ENCODE data around the gene ROR1.
"Not testable (repeated sequence)": the region's sequence is repeated elsewhere in the genome, so short reads cannot be mapped to it uniquely, and the experiment has no call there.

Gene ROR1

DNA sequence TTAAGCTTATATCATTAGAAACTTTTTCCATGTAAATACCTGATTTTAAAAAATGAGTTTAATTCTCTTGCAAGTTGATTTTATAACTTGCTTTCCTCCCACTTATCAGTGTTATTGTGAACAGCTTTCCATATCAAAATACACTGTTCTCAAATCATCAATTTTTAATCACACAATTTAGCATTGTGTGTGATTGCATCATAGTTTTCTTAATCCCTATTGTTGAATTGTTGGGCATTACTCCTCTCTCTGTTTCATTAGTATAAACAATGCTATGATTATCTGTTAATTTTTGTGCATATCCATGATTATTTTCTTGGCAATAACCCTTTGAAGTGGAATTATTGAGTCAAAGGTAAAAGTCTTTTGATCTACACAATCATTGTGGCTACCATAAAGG, 48.7 kb downstream of the ROR1 start:
- DNase-seq (ENCODE audit: low spot score): no peak

DNA sequence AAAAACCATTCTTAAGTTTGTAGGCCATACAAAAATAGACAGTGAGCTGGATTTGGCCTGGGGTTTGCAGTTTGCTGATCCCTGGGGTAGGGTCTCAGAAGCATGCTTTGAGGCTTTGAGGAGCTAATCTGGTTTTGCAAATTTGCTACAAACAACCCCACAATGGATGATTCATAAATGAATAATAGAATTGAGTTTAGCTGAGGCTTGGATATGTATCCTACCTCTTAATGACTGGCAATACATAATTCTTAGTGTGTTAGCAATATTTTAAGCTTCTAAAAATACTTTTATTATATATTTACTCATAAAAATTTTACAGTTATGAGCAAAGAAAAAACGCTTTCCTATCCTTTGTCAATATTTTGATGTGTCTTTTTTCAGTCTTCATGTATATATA, 50.6 kb downstream of the ROR1 start:
- no peak for DNase-seq (ENCODE audit: low spot score)

DNA sequence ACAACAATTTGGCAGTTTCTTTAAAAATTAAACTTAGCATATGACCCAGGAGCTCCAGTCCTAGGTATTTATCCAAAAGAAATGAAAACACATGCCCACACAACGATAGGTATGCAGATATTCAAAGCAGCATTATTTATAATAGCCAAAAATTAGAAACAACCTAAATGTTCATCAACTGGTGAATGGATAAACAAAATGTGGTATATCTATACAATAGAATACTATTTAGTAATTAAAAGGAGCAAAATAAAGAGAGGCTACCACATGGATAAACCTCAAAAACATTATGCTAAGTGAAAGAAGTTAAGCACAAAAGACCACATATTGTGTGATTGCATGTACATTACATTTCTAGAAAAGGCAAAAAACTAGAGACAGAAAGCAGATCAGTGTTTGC, 51.3 kb downstream of the ROR1 start:
- no peak for DNase-seq (ENCODE audit: low spot score)

GRCh38 chr1:63826246-63826861, 52.5 kb downstream of the ROR1 start:
- DNase-seq (ENCODE audit: low spot score): not testable (repeated sequence)

- no peak for DNase-seq (ENCODE audit: low spot score)
Observed at GRCh38 chr1:63827411-63828321, 53.8 kb downstream of the ROR1 start.

DNA sequence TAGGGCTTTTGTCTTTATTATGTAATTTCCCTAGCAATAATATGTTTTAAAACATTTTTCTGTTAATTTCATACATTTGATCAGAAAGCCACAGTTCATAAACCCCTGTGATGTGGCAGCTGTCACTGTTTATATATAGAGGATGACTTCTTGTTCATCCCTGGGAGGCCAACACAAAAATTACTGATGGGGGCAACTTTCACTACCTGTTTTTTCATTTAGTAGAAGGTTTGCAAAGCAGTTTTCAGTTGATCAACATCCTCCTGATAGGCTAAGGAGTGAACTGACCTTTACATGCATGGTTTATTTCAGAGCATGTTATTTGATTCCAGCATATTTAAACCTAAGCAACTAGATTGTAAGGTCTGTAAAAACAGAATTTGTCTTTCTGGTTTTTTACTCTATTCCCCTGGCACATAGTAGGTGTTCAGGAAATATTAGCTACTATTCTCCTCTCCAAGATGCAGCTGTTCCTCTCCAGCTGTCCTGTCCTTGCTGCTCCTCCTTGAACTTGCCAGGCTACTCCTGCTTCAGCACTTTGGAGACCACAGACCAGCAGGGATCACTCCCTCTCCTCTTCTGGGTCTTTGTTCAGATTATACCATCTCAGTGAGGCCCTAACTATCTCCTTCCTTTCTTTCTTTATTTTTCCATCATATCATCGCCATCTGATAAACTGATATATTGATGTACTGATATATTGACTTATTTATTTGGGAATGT, 54.7 kb downstream of the ROR1 start:
- DNase-seq (ENCODE audit: low spot score): no peak

- DNase-seq (ENCODE audit: low spot score): no peak
Observed at GRCh38 chr1:63829349-63830327, 55.8 kb downstream of the ROR1 start.

DNA sequence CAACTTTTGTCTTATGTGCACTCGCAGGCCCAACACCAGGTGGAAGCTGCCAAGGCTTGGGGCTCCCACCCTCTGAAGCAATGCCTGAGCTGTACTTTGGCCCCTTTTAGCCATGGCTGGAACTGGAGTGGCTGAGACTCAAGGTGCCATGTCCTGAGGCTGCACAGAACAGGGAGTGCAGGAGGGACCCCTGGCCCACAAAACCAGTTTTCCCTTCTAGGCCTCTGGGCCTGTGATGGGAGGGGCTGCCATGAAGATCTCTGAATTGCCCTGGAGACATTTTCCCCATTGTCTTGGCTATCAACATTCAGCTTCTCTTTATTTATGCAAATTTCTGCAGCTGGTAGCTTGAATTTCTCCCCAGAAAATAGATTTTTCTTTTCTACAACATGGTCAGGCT, 57.6 kb downstream of the ROR1 start:
- no peak for DNase-seq (ENCODE audit: low spot score)

DNA sequence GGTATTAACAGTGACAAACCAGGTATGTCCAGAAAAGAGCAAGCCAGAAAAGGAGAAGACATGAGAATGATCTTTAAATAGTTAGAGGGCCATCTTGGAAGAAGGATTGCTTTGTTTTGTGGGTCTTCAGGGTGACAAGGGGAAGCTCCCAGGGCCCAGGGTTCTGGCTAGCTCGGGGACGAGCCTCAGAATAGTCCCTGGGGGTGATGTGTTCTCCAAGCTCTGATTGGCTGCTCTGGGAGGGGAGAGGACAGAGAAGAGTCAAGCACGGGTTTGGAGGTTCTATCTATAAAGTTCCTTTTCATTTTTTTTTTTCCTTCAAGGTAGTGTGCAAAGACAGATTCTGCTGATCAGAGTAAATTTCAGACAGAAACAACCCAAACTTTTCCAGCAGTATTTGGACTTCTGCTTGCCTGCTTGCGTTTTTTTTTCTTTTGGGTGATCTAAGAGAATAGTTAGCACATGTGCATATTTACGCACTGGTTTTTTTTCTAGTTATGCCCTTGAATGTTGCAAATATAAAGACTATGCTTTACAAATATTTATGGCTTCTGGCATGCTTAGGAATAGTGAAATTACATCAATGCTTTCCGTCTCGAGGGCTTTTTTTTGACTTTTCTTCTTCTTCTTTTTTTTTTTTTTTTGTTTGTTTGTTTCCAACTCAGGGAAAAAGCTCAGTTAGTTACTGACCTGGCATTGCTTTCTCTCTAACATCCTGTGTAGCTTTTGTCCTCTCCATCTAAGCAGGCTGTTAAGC, 59.7 kb downstream of the ROR1 start:
- no peak for DNase-seq (ENCODE audit: low spot score)

DNA sequence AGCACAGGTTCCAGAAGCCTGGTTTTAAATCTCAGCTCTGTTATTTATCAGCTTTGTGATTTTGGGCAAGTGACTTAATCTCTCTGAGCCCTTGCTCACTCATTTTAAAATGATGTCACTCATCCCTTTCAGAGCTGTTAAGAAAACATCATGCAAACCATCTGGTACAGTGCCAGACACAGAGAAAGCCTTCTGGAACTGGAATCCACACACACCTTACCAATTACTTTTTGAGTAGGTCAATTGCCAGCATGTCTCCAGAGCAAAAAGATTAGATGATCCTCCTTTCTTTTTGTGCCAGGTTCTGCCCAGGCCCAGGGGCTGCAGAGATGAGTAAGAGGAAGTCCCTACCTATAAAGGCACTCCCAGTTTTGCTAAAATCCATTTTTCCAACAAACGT, 61.3 kb downstream of the ROR1 start:
- no peak for DNase-seq (ENCODE audit: low spot score)

DNA sequence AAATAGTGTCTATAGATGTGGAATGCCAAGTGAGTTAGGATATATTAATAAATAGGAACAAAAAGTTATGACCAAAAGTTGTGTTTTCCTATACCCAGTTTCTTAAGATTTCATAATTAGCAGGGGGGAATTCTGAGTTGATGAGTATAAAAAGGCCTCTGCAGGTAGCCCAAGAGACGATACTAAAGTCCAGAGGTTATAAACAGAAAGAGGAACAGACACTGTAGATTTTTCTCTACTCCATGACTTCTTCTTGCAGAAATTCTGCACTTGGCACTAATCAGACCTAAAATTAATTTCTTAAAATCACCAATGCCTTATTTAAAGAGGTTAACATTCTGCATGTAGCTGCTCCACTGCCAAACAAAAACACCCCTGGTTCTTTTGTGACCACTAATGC, 62.6 kb downstream of the ROR1 start:
- DNase-seq (ENCODE audit: low spot score): no peak

DNA sequence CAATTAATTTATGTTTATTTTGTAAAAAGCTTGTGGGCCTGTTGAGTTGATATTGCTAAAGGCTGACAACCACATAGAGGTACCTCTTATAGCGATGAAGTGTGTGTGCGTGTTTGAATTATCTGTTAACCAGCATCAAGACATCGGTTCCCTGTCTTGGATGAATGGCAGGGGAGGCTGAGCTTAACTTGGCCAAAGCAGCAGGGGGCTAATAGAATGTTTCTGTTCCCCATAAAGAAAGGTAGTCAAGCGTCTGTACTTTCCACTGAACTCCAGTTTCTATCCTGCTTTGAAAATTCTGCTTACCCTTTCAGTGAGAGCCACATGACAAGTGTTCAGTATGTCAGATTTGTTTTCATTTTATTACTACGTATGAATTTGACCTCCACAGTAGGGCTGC, 63.0 kb downstream of the ROR1 start:
- no peak for DNase-seq (ENCODE audit: low spot score)

DNA sequence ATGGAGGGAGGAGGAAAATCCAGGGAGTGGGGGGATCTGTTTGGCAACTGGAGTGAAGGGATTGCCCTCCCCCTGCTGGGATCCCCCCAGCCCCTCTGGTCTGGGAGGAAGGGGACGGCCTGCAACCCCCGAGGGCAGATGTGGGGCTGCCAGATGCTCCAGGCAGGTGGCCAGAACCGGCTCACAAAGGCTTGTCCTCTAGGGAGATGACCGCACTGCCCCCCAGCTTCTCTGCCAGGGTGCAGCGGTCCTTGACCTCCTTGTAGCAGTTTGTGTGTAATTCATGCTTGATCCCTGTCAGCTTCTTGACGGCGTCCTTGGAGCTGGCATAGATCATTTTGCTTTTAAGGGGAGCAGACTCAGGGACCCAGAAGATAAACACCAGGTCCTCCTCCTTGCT, 69.2 kb downstream of the ROR1 start:
- no peak for DNase-seq (ENCODE audit: low spot score)

DNA sequence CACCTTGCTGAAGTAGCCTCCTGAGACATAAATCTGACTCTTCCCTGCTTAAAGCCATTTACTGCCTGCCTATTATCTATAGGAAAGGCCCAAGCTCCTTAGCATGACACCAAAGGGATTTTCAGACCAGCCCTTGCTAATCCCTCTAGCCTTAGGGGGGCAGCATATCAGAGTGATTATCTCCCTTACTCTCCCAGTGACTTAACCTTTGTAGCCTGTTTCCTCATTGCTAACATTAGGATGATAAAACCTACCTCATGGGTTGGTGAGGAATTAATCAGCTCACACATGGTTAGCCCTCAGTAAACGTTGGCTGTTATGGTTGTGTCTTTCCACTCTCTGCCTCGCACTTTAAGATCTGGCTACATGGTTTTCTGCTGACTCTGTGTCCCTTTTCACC, 70.1 kb downstream of the ROR1 start:
- no peak for DNase-seq (ENCODE audit: low spot score)

DNA sequence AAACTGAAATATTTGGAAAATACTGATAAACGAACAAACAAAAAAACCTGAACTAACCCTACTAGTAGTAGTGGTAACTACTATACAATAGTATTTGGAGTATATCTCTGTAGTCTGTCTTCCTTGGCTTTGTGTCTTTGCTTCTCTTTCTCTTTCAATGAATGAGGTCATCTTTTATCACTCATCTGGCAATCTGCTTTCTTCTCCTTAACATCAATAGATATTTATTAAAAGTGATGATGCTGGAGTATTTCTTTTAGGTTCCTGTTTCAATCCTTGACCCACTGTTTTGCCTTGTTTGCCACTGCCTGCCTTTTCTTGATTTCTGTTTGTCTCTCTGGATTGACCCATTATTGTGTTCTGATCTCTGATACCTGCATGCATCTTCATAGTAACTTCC, 71.5 kb downstream of the ROR1 start:
- DNase-seq (ENCODE audit: low spot score): no peak

- peak; percentile 22 for DNase-seq (ENCODE audit: low spot score)
Observed at GRCh38 chr1:63847308-63847910, 73.6 kb downstream of the ROR1 start.

GRCh38 chr1:63848733-63849132, 74.9 kb downstream of the ROR1 start:
- DNase-seq (ENCODE audit: low spot score): no peak

DNA sequence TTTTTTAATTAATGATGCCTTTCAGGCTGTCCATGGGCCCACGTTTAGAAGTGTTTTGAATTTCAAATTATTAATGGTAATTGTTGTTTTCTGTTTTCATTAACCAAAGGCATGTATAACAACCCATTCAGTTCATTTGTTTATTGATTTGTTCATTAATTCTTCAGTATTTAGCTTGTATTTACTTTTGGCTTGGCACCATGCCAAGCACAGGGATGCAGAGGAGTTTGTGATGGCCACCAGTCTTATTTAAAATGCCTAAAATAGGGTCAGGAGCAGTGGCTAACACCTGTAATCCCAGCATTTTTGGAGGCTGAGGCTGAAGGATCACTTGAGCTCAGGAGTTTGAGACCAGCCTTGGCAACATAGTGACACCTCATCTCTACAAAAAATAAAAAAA, 75.3 kb downstream of the ROR1 start:
- no peak for DNase-seq (ENCODE audit: low spot score)

GRCh38 chr1:63854091-63854490, 80.3 kb downstream of the ROR1 start:
- no peak for DNase-seq (ENCODE audit: low spot score)

- no peak for DNase-seq (ENCODE audit: low spot score)
Observed at GRCh38 chr1:63855942-63856341, 82.1 kb downstream of the ROR1 start.

- no peak for DNase-seq (ENCODE audit: low spot score)
Observed at GRCh38 chr1:63856924-63857323, 83.1 kb downstream of the ROR1 start.

Data from putamen (tissue), 1 donor.